Endothelial cell of umbilical vein (primary cell): ENCODE results near the gene CDK5RAP2. TPM values are rescaled to one million over a fixed set of nuclear protein-coding genes. Genes with fewer than 3 reads are reported as not detected.
A peak's percentile ranks its signal among the peaks of the same experiment; 100 is the strongest.

ENCODE experiments used
- BruUV-seq: library from RNA; stranded (reverse); fragments of 400-500 nt; replicated peaks from 2 replicates; lab custom pipeline; 2021; lab: Mats Ljungman, UMichigan
- CTCF ChIA-PET: fragments of 300-600, 350-600 bp; sonication (Branson Sonifier 250); formaldehyde crosslinking; loops from one replicate; lab custom pipeline; 2021; ENCODE audit warnings: antibody characterized with exemption, inconsistent platforms; lab: Charles Lee
- POLR2A ChIA-PET: fragments of 300-600, 350-600 bp; sonication (Branson Sonifier 250); formaldehyde crosslinking; loops from one replicate; lab custom pipeline; 2021; ENCODE audit warnings: antibody characterized with exemption, inconsistent platforms; lab: Charles Lee
- DNase-seq: peaks from one replicate; pipeline ENCODE4 v3.0.0-alpha.2; 2011; ENCODE audit warnings: low read depth, low spot score
- FAIRE-seq: peaks from 2 replicates; lab custom pipeline; 2011; peaks lifted over from hg19 to GRCh38; lab: Jason Lieb, UNC
- H2AFZ ChIP-seq: 2 replicates; pipeline ENCODE4 v1.6.0; 2012; ENCODE audit warnings: low read depth, low read length, control low read depth, inconsistent platforms
- H3K27ac ChIP-seq: 2 replicates; pipeline ENCODE4 v1.5.1; 2011; ENCODE audit warnings: low read depth, mild to moderate bottlenecking, control low read depth, low read length, moderate library complexity; ENCODE audit not compliant: insufficient read depth
- H3K27me3 ChIP-seq, 2 experiments: 2 replicates each; pipeline versions ENCODE4 v1.6.0 to v1.6.1; 2011; ENCODE audit warnings: low read length in 2 of 2, mixed read lengths in 1 of 2; ENCODE audit not compliant: control insufficient read depth in 2 of 2, insufficient read depth in 2 of 2
- H3K36me3 ChIP-seq, 2 experiments: 2 replicates in 1 of 2; 3 replicates in 1 of 2; pipeline ENCODE4 v1.5.1; 2011; ENCODE audit warnings: low read length in 2 of 2, mild to moderate bottlenecking in 1 of 2, moderate library complexity in 1 of 2; ENCODE audit not compliant: control insufficient read depth in 2 of 2, insufficient read depth in 2 of 2; ENCODE audit errors: extremely low read depth in 1 of 2
- H3K4me1 ChIP-seq: 3 replicates; pipeline ENCODE4 v1.5.1; 2011; ENCODE audit warnings: mild to moderate bottlenecking, low read length; ENCODE audit not compliant: control insufficient read depth, insufficient read depth; ENCODE audit errors: extremely low read depth
- H3K4me2 ChIP-seq: 2 replicates; pipeline ENCODE4 v1.6.1; 2011; ENCODE audit warnings: low read length, control low read depth, mixed read lengths; ENCODE audit not compliant: insufficient read depth
- H3K4me3 ChIP-seq, 3 experiments: fragments of 200-600 bp in 1 of 3; sonication (generic), shearing (Covaris generic) in 1 of 3; replicated peaks in 1 of 3; 2 replicates each; pipeline ENCODE4 v1.5.1; 2011 to 2016; ENCODE audit warnings: control low read depth in 3 of 3, low read length in 3 of 3, mild to moderate bottlenecking in 2 of 3, inconsistent platforms in 1 of 3, low read depth in 1 of 3, moderate library complexity in 1 of 3; ENCODE audit not compliant: insufficient read depth in 1 of 3
- H3K79me2 ChIP-seq: 2 replicates; pipeline ENCODE4 v1.6.0; 2012; ENCODE audit warnings: low read length, inconsistent platforms; ENCODE audit not compliant: control insufficient read depth, insufficient read depth
- H3K9ac ChIP-seq: replicated peaks from 2 replicates; pipeline ENCODE3; 2011; ENCODE audit warnings: low read length, control low read depth; ENCODE audit not compliant: insufficient read depth; ENCODE audit errors: extremely low read depth
- H3K9me1 ChIP-seq: replicated peaks from 3 replicates; pipeline ENCODE4 v1.6.0; 2011; ENCODE audit warnings: mild to moderate bottlenecking, low read length; ENCODE audit not compliant: control insufficient read depth, insufficient read depth; ENCODE audit errors: extremely low read depth
- H3K9me3 ChIP-seq: replicated peaks from 2 replicates; pipeline ENCODE4 v1.5.1; 2012; ENCODE audit warnings: low read length, inconsistent platforms; ENCODE audit not compliant: control insufficient read depth, insufficient read depth
- H4K20me1 ChIP-seq: replicated peaks from 2 replicates; pipeline ENCODE3; 2011; ENCODE audit warnings: mild to moderate bottlenecking, low read length; ENCODE audit not compliant: control insufficient read depth, insufficient read depth; ENCODE audit errors: extremely low read depth
- JUN ChIP-seq: IDR thresholded peaks from 2 replicates; pipeline ENCODE4 v1.6.1; 2011; ENCODE audit warnings: borderline replicate concordance, low read depth; ENCODE audit not compliant: insufficient read length, insufficient read depth
- MYC ChIP-seq: IDR thresholded peaks from one replicate; pipeline ENCODE4 v1.6.1; 2011; ENCODE audit warnings: mild to moderate bottlenecking, low read depth, low read length
- POLR2A ChIP-seq: IDR thresholded peaks from 2 replicates; pipeline ENCODE4 v1.6.1; 2012; ENCODE audit warnings: low read depth, mild to moderate bottlenecking, control low read depth, low read length
- dilution Hi-C: fragments of 300-500 bp; cut with MboI; formaldehyde crosslinking; loops from one replicate; pipeline ENCODE4 v1.15.0; 2019; ENCODE audit warnings: low sequenced_read_pairs; ENCODE audit not compliant: extremely low pct_ligation_motif_present
- intact Hi-C: fragments of 100-400 bp; cut with micrococcal nuclease; formaldehyde crosslinking; loops from one replicate; pipeline ENCODE4 v1.10.0; 2022
- polyA plus RNA-seq, 4 experiments: library from polyadenylated mRNA; depleted of rRNA in 3 of 4; stranded (reverse) in 3 of 4; unstranded in 1 of 4; fragments of >200 nt; gene quantifications; 2 replicates each; pipeline versions ENCODE4 v1.2.1 to v1.2.3, GENCODE V29; 2011 to 2012; ENCODE audit warnings: missing spikeins in 1 of 4
- total RNA-seq: library from RNA; stranded (reverse); gene quantifications from 2 replicates; pipeline ENCODE4 v1.2.3, GENCODE V29; 2021
- TF ChIP-seq, protein P1 (sequence below), 2 donors: IDR thresholded peaks; 1 replicate in 1 of 2; 2 replicates in 1 of 2; pipeline ENCODE4 v1.5.1; 2011; ENCODE audit warnings: low read length in 2 of 2, mild to moderate bottlenecking in 2 of 2, moderate library complexity in 2 of 2, control low read depth in 1 of 2, inconsistent platforms in 1 of 2, low read depth in 1 of 2; ENCODE audit not compliant: insufficient read depth in 1 of 2; ENCODE audit errors: extremely low read depth in 1 of 2

The CDK5RAP2 gene
- total and polyA plus RNA-seq, 2 donors (not counting 3 experiments of a cell fraction or from before 2014, with no cell fraction given): 17.5 to 56.7 TPM

DNA sequence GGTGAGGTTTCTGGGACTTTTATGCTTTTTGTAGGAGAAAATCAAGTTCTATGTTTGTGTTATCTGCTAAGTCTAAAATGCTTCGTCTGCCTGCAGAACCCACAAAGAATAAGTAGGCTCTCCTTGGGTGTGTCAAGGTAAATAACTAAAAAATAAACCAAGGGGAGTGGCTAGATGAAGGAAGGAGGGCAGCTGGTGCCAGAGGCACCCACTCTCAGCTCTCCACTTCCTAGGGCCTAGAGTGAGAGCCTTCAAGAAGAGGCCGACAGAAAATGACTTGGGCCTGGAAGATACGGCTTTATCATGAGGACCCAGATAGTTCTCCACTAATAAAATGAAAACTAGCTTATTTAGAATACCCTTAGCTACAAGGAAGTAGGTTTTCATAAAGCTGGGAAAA is 147.4 kb downstream of the CDK5RAP2 start:
- dilution Hi-C loops (no loop called here), intact Hi-C loops (no loop called here)
- H3K27ac ChIP-seq: no peak overlapping the region
- no peaks in the 10 kb centered on the region for H3K27me3 ChIP-seq
- H3K9me1 ChIP-seq: no peaks in the 10 kb centered on the region
- no peak overlapping the region for H3K4me2 ChIP-seq
- H3K4me3 ChIP-seq: no peak overlapping the region
- H3K36me3 ChIP-seq: peaks cover 0 to 2% of the 10 kb centered on the region in 2 experiments
- no peak overlapping the region for H3K9ac ChIP-seq
- H3K9me3 ChIP-seq: no peaks in the 10 kb centered on the region
- TF ChIP-seq, protein P1, sequence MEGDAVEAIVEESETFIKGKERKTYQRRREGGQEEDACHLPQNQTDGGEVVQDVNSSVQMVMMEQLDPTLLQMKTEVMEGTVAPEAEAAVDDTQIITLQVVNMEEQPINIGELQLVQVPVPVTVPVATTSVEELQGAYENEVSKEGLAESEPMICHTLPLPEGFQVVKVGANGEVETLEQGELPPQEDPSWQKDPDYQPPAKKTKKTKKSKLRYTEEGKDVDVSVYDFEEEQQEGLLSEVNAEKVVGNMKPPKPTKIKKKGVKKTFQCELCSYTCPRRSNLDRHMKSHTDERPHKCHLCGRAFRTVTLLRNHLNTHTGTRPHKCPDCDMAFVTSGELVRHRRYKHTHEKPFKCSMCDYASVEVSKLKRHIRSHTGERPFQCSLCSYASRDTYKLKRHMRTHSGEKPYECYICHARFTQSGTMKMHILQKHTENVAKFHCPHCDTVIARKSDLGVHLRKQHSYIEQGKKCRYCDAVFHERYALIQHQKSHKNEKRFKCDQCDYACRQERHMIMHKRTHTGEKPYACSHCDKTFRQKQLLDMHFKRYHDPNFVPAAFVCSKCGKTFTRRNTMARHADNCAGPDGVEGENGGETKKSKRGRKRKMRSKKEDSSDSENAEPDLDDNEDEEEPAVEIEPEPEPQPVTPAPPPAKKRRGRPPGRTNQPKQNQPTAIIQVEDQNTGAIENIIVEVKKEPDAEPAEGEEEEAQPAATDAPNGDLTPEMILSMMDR (IDR thresholded peaks at IDR 0.05; ENCODE audit: extremely low read depth in 1 of 2, insufficient read depth in 1 of 2, low read depth in 1 of 2, low read length in 2 of 2): no peak
- TF ChIP-seq MYC: no peak
- H2AFZ ChIP-seq: no peak overlapping the region
- POLR2A ChIA-PET: no interaction called here
- no TSS peak for BruUV-seq
- H3K79me2 ChIP-seq: no peaks in the 10 kb centered on the region
- no peaks in the 10 kb centered on the region for H3K4me1 ChIP-seq
- DNase-seq (no peak), FAIRE-seq (no peak)
- CTCF ChIA-PET: interaction anchor here (0.8 to 1.3 kb wide), 3 partner anchors 8 to 45 kb away, joined by 3 to 5 read pairs (median 3); no protein-coding TSS in a partner anchor
- H4K20me1 ChIP-seq: no peaks in the 10 kb centered on the region

DNA sequence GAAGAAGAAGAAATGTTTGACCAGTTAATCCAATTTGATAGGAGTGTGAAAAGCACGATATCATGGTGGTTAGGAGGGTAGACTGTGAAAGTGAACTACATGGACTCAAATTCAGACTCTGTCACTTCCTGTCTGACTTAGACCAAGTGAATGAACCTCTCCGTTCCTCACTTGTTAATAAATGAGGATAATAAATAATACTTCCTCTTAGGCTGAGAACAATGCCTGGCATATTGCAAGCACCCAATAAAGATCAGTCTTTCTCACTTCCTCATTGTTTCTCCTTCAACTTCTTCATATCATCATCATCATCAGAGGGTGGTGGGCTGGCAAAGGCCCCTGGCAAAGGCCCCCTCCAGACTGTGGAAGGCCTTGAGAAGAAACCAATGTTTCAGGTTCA is 148.7 kb downstream of the CDK5RAP2 start:
- peak; percentile 28 for DNase-seq
- H3K4me2 ChIP-seq: no peak overlapping the region
- H3K9me1 ChIP-seq: no peaks in the 10 kb centered on the region
- no TSS peak for BruUV-seq
- H3K9me3 ChIP-seq: no peaks in the 10 kb centered on the region
- H3K4me1 ChIP-seq: no peaks in the 10 kb centered on the region
- H3K36me3 ChIP-seq: peaks cover 0 to 2% of the 10 kb centered on the region in 2 experiments
- H3K79me2 ChIP-seq: no peaks in the 10 kb centered on the region
- no peak for TF ChIP-seq POLR2A
- no peak for TF ChIP-seq JUN
- TF ChIP-seq, protein P1 (IDR thresholded peaks at IDR 0.05; ENCODE audit: extremely low read depth in 1 of 2, insufficient read depth in 1 of 2, low read depth in 1 of 2, low read length in 2 of 2): no peak
- TF ChIP-seq MYC: no peak
- H3K4me3 ChIP-seq: no peak overlapping the region
- H3K27me3 ChIP-seq: no peaks in the 10 kb centered on the region
- no peak overlapping the region for H3K9ac ChIP-seq
- intact Hi-C loops (no loop called here), dilution Hi-C loops (no loop called here)
- H4K20me1 ChIP-seq: no peaks in the 10 kb centered on the region
- CTCF ChIA-PET: no interaction called here
- POLR2A ChIA-PET: no interaction called here
- H2AFZ ChIP-seq: no peak overlapping the region
- no peak for FAIRE-seq
- no peak overlapping the region for H3K27ac ChIP-seq
